Femur (tissue), 1 donor: ENCODE data around the gene ZNF581.

Source experiments
- DNase-seq: peaks from one replicate; pipeline ENCODE4 v3.0.0-alpha.2; 2017

ZNF581 gene

GRCh38 chr19:55611983-55612645 is 31.3 kb upstream of the ZNF581 start:
- DNase-seq, result no peak

- DNase-seq, result no peak
These were observed 30.1 kb upstream of the ZNF581 start for GRCh38 chr19:55613396-55613795.

- no peak for DNase-seq
These were observed 29.3 kb upstream of the ZNF581 start for GRCh38 chr19:55613930-55614710.

- no peak for DNase-seq
These were observed 28.5 kb upstream of the ZNF581 start for GRCh38 chr19:55614711-55615542.

GRCh38 chr19:55615543-55616394 is 27.7 kb upstream of the ZNF581 start:
- no peak for DNase-seq

GRCh38 chr19:55616395-55616875 is 27.0 kb upstream of the ZNF581 start:
- DNase-seq, result no peak

GRCh38 chr19:55617426-55617825 is 26.0 kb upstream of the ZNF581 start:
- no peak for DNase-seq

- no peak for DNase-seq
These were observed 25.0 kb upstream of the ZNF581 start for GRCh38 chr19:55618426-55618825.

- no peak for DNase-seq
These were observed 24.2 kb upstream of the ZNF581 start for GRCh38 chr19:55619286-55619685.

GRCh38 chr19:55620410-55621204 is 22.8 kb upstream of the ZNF581 start:
- DNase-seq, result peak; percentile 36

GRCh38 chr19:55621205-55621672 is 22.2 kb upstream of the ZNF581 start:
- peak; percentile 25 for DNase-seq

GRCh38 chr19:55621673-55622231 is 21.7 kb upstream of the ZNF581 start:
- DNase-seq, result peak; percentile 25

- peak; percentile 32 for DNase-seq
These were observed 21.0 kb upstream of the ZNF581 start for GRCh38 chr19:55622242-55622969.

GRCh38 chr19:55623130-55623529 is 20.3 kb upstream of the ZNF581 start:
- no peak for DNase-seq

GRCh38 chr19:55623561-55623960 is 19.9 kb upstream of the ZNF581 start:
- no peak for DNase-seq

GRCh38 chr19:55624109-55625003 is 19.1 kb upstream of the ZNF581 start, which contains the start of gene ZNF784:
TSS of gene ZNF784 (minus strand) at chr19:55624566. CDS start at chr19:55624561, 5 bp downstream.
- DNase-seq, result peak; percentile 95

GRCh38 chr19:55625004-55625326 is 18.5 kb upstream of the ZNF581 start:
- DNase-seq, result no peak

- no peak for DNase-seq
These were observed 17.1 kb upstream of the ZNF581 start for GRCh38 chr19:55626350-55626749.

GRCh38 chr19:55632463-55632834 is 11.0 kb upstream of the ZNF581 start:
- peak; percentile 91 for DNase-seq
